Neural cell (in vitro differentiated cells): ENCODE results near the gene PPP1R12B. TPM values are rescaled to one million over a fixed set of nuclear protein-coding genes. Genes with fewer than 3 reads are reported as not detected.

ENCODE experiments used
- H2AFZ ChIP-seq: fragments of 200-600, 300-800 bp; sonication (generic), shearing (Covaris generic); 2 replicates; pipeline ENCODE4 v1.6.0; 2014; ENCODE audit warnings: low read depth, mild to moderate bottlenecking, antibody characterized with exemption, low read length, moderate library complexity
- H3F3A ChIP-seq: fragments of 200-600 bp; shearing (Covaris generic); 2 replicates; pipeline ENCODE4 v1.6.1; 2016; ENCODE audit warnings: mild to moderate bottlenecking, moderate library complexity, mixed read lengths, antibody characterized with exemption, low read length; ENCODE audit not compliant: insufficient read depth, poor library complexity, severe bottlenecking
- H3K27ac ChIP-seq: fragments of 200-600, 300-800 bp; sonication (generic), shearing (Covaris generic); 2 replicates; pipeline ENCODE4 v1.5.1; 2014; ENCODE audit warnings: mild to moderate bottlenecking, low read length, moderate library complexity
- H3K27me3 ChIP-seq: fragments of 300-800, 200-600 bp; sonication (generic), shearing (Covaris generic); 2 replicates; pipeline ENCODE4 v1.6.0; 2014; ENCODE audit warnings: mild to moderate bottlenecking, low read depth, low read length, moderate library complexity; ENCODE audit not compliant: insufficient read depth
- H3K36me3 ChIP-seq: fragments of 300-800, 200-600 bp; sonication (generic), shearing (Covaris generic); 2 replicates; pipeline ENCODE4 v1.5.1; 2014; ENCODE audit warnings: mild to moderate bottlenecking, antibody characterized with exemption, low read length, moderate library complexity; ENCODE audit not compliant: insufficient read depth
- H3K4me2 ChIP-seq: fragments of 300-800, 200-600 bp; sonication (generic), shearing (Covaris generic); 2 replicates; pipeline ENCODE4 v1.6.0; 2014; ENCODE audit warnings: mild to moderate bottlenecking, low read length
- H3K4me3 ChIP-seq: fragments of 300-800, 200-600 bp; sonication (generic), shearing (Covaris generic); 2 replicates; pipeline ENCODE4 v1.5.1; 2014; ENCODE audit warnings: mild to moderate bottlenecking, low read length, moderate library complexity
- H3K79me2 ChIP-seq: fragments of 200-600 bp; shearing (Covaris generic); replicated peaks from 2 replicates; pipeline ENCODE4 v1.6.0; 2014; ENCODE audit warnings: mild to moderate bottlenecking, low read length, moderate library complexity; ENCODE audit not compliant: insufficient read depth
- H3K9ac ChIP-seq: fragments of 300-800, 200-600 bp; sonication (generic), shearing (Covaris generic); 2 replicates; pipeline ENCODE4 v1.6.1; 2016; ENCODE audit warnings: mild to moderate bottlenecking, low read length, mixed read lengths
- H3K9me2 ChIP-seq: fragments of 200-600 bp; shearing (Covaris generic); 2 replicates; pipeline ENCODE4 v1.6.1; 2016; ENCODE audit warnings: mild to moderate bottlenecking, low read length, mixed read lengths; ENCODE audit not compliant: insufficient read depth
- H3K9me3 ChIP-seq: fragments of 200-600, 300-800 bp; sonication (generic), shearing (Covaris generic); 2 replicates; pipeline ENCODE4 v1.6.1; 2016; ENCODE audit warnings: mild to moderate bottlenecking, mixed run types, low read length, moderate library complexity, mixed read lengths
- H4K20me1 ChIP-seq: fragments of 200-600 bp; shearing (Covaris generic); 2 replicates; pipeline ENCODE4 v1.6.1; 2016; ENCODE audit warnings: mild to moderate bottlenecking, mixed run types; ENCODE audit not compliant: insufficient read depth
- EP300 ChIP-seq: fragments of 450-650 bp; conservative IDR thresholded peaks from 2 replicates; pipeline ENCODE4 v1.6.1; 2014; ENCODE audit warnings: antibody characterized with exemption, mild to moderate bottlenecking, moderate library complexity; ENCODE audit not compliant: poor library complexity, severe bottlenecking
- EZH2 ChIP-seq: fragments of 200-600, 300-800 bp; shearing (Covaris generic), sonication (generic); IDR thresholded peaks from 2 replicates; pipeline ENCODE4 v1.6.1; 2014; ENCODE audit warnings: antibody characterized with exemption, low read length, borderline replicate concordance, mild to moderate bottlenecking; ENCODE audit not compliant: insufficient read depth, poor library complexity, severe bottlenecking
- MXI1 ChIP-seq: fragments of 450-650 bp; conservative IDR thresholded peaks from 2 replicates; pipeline ENCODE4 v1.6.1; 2014; ENCODE audit warnings: antibody characterized with exemption, mild to moderate bottlenecking; ENCODE audit not compliant: poor library complexity, severe bottlenecking
- POLR2AphosphoS5 ChIP-seq: IDR thresholded peaks from 2 replicates; pipeline ENCODE4 v1.6.1; 2012
- RAD21 ChIP-seq: fragments of 450-650 bp; conservative IDR thresholded peaks from 2 replicates; pipeline ENCODE4 v1.6.1; 2014; ENCODE audit warnings: antibody characterized with exemption, mild to moderate bottlenecking, moderate library complexity
- SMC3 ChIP-seq: fragments of 450-650 bp; conservative IDR thresholded peaks from 2 replicates; pipeline ENCODE4 v1.6.1; 2014; ENCODE audit warnings: antibody characterized with exemption, mild to moderate bottlenecking, moderate library complexity; ENCODE audit not compliant: poor library complexity
- TAF1 ChIP-seq: IDR thresholded peaks from 2 replicates; pipeline ENCODE4 v1.6.1; 2012; ENCODE audit warnings: low read depth
- polyA plus RNA-seq: library from polyadenylated mRNA; depleted of rRNA; stranded (reverse); fragments of >200 nt; gene quantifications from 2 replicates; pipeline ENCODE4 v1.2.3, GENCODE V29; 2014
- TF ChIP-seq, protein P1 (sequence below): fragments of 450-650 bp; IDR thresholded peaks from 2 replicates; pipeline ENCODE4 v1.5.1; 2014; ENCODE audit warnings: antibody characterized with exemption, mild to moderate bottlenecking, moderate library complexity; ENCODE audit not compliant: poor library complexity, severe bottlenecking
- TF ChIP-seq, protein P2 (sequence below): IDR thresholded peaks from 2 replicates; pipeline ENCODE4 v1.6.1; 2012; ENCODE audit warnings: borderline replicate concordance

The PPP1R12B gene
- polyA plus RNA-seq, 1 donor from 2014 or later = 9.8 TPM

DNA sequence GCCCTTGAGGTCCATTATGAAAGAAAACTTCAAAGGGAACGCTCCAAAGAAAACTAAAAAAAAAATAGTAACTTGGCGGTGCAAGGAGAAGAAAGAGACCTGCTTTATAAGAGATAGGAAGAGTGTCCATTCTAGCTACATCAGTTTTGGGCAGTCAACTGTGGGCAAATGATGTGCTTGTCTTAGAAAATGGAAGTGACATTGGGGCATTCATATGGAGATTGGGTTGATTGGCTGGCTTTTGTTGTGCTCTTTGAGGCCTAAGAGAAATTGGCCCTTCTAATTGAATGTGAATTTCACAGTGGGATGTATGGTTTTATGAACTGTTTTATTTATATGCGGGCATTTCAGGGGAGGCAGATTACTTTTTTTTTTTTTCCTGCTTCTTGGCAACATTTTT is 13.2 kb downstream of the PPP1R12B start:
- H3K27ac ChIP-seq = no peak overlapping the region
- H3K79me2 ChIP-seq = no peaks in the 10 kb centered on the region

DNA sequence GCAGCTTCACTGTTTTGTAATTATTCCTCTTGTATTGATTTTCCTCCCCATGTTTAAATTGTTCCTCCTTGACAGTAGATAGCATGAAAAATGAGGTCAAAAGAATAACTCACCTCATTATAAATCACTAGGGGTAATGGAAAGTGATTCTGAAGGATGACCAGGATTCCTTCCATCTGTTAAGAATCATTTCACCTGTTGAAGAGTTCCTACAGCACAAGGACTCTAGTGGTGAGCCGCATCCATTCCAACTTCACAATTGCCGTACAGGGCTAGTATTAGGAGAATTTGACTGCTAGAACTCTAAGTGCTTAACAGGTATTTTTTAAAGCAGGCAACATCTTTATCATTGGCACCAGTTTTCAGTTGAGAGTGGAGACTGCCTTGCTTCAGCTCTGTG is 13.7 kb downstream of the PPP1R12B start:
- Histone ChIP-seq H3K79me2 (no peaks in the 10 kb centered on the region), H2AFZ (no peak overlapping the region), H3K9me2 (no peaks in the 10 kb centered on the region), H3K4me2 (no peak overlapping the region), H3K9ac (no peak overlapping the region), H4K20me1 (no peaks in the 10 kb centered on the region), H3K27me3 (no peaks in the 10 kb centered on the region), H3K9me3 (no peaks in the 10 kb centered on the region), H3K4me3 (no peak overlapping the region), H3K27ac (no peak overlapping the region), H3F3A (no peaks in the 10 kb centered on the region), H3K36me3 (no peaks in the 10 kb centered on the region)
- TF ChIP-seq POLR2AphosphoS5 (no peak), EZH2 (no peak), TAF1 (no peak)

More for the DNA sequence above, 13.2 kb downstream of the PPP1R12B start:
- no peaks in the 10 kb centered on the region for H3K9me3 ChIP-seq
- H3F3A ChIP-seq = no peaks in the 10 kb centered on the region
- no peaks in the 10 kb centered on the region for H3K27me3 ChIP-seq
- H4K20me1 ChIP-seq = no peaks in the 10 kb centered on the region
- no peak overlapping the region for H3K9ac ChIP-seq
- no peak overlapping the region for H2AFZ ChIP-seq
- no peak overlapping the region for H3K4me3 ChIP-seq
- H3K4me2 ChIP-seq = no peak overlapping the region
- H3K36me3 ChIP-seq = no peaks in the 10 kb centered on the region
- TF ChIP-seq SMC3 (no peak), RAD21 (no peak), POLR2AphosphoS5 (no peak), EZH2 (no peak)
- TF ChIP-seq, protein P1, sequence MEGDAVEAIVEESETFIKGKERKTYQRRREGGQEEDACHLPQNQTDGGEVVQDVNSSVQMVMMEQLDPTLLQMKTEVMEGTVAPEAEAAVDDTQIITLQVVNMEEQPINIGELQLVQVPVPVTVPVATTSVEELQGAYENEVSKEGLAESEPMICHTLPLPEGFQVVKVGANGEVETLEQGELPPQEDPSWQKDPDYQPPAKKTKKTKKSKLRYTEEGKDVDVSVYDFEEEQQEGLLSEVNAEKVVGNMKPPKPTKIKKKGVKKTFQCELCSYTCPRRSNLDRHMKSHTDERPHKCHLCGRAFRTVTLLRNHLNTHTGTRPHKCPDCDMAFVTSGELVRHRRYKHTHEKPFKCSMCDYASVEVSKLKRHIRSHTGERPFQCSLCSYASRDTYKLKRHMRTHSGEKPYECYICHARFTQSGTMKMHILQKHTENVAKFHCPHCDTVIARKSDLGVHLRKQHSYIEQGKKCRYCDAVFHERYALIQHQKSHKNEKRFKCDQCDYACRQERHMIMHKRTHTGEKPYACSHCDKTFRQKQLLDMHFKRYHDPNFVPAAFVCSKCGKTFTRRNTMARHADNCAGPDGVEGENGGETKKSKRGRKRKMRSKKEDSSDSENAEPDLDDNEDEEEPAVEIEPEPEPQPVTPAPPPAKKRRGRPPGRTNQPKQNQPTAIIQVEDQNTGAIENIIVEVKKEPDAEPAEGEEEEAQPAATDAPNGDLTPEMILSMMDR = no peak
- H3K9me2 ChIP-seq = no peaks in the 10 kb centered on the region

DNA sequence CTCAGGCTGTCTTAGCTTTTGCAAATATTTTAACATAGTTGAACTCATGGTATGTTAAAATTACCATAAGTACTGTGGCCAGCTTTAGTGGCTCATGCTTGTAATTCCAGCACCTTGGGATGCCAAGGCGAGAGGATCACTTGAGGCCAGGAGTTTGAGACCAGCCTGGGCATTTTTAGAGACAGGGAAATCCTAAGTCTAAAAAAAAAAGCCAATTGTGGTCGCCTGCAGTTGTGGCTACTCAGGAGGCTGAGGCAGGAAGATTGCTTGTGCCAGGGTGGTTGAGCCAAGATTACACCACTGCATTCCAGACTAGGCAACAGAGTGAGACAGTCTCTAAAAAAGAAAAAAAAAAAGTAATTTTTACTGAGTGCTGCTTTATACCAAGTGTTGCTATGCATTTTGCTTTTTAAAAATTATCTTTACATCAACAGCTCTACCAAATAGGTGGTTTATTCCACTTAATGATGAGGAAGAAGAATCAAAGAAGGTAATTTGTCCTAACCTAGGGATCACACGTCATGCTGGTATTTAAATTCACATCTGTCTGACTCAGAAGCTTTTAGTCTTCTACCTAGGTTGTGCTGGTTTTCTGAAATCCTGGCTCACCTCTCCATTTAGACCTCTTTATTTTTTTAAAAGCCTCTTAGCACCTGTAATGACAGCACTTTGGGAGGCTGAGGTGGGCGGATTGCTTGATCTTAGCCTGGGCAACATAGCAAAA is 16.8 kb downstream of the PPP1R12B start:
- Histone ChIP-seq H3K9me3 (no peaks in the 10 kb centered on the region), H3K4me2 (no peak overlapping the region), H3K79me2 (no peaks in the 10 kb centered on the region), H2AFZ (no peak overlapping the region), H4K20me1 (no peaks in the 10 kb centered on the region), H3K27me3 (no peaks in the 10 kb centered on the region), H3K9me2 (no peaks in the 10 kb centered on the region), H3K4me3 (no peak overlapping the region), H3K27ac (no peak overlapping the region), H3K36me3 (no peaks in the 10 kb centered on the region), H3F3A (no peaks in the 10 kb centered on the region), H3K9ac (no peak overlapping the region)
- TF ChIP-seq EP300 (no peak), SMC3 (no peak), MXI1 (no peak), EZH2 (no peak), RAD21 (no peak), POLR2AphosphoS5 (no peak), TAF1 (no peak)
- TF ChIP-seq, protein P1 = no peak
- TF ChIP-seq, protein P2, sequence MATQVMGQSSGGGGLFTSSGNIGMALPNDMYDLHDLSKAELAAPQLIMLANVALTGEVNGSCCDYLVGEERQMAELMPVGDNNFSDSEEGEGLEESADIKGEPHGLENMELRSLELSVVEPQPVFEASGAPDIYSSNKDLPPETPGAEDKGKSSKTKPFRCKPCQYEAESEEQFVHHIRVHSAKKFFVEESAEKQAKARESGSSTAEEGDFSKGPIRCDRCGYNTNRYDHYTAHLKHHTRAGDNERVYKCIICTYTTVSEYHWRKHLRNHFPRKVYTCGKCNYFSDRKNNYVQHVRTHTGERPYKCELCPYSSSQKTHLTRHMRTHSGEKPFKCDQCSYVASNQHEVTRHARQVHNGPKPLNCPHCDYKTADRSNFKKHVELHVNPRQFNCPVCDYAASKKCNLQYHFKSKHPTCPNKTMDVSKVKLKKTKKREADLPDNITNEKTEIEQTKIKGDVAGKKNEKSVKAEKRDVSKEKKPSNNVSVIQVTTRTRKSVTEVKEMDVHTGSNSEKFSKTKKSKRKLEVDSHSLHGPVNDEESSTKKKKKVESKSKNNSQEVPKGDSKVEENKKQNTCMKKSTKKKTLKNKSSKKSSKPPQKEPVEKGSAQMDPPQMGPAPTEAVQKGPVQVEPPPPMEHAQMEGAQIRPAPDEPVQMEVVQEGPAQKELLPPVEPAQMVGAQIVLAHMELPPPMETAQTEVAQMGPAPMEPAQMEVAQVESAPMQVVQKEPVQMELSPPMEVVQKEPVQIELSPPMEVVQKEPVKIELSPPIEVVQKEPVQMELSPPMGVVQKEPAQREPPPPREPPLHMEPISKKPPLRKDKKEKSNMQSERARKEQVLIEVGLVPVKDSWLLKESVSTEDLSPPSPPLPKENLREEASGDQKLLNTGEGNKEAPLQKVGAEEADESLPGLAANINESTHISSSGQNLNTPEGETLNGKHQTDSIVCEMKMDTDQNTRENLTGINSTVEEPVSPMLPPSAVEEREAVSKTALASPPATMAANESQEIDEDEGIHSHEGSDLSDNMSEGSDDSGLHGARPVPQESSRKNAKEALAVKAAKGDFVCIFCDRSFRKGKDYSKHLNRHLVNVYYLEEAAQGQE = no peak
